ENCODE measurements around the gene RIPPLY3.

DNA sequence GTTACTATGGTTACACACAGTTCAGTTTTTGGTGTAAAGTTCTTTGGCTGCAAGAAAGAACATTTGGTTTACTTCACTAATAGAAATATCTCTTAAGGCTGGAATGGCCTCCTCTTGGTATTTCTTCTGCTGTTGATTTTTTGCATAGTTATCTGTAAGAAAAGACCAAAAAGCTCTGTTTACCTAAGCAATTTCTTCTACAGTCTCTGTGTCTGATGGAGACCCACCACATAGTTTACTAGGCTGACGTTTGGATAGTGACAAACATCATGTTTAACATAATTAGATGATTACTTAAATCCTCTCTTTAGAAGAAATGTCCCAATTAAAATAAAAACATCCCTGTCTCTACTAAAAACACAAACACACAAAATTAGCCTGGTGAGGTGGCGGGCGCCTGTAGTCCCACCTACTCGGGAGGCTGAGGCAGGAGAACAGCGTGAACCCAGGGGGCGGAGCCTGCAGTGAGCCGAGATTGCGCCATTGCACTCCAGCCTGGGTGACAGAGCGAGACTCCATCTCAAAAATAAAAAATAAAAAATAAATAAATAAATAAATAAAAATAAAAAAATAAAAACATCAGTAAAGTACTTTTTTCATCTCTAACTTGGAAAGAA lies 59.2 kb downstream of the RIPPLY3 start:
- TF ChIP-seq, protein P1, sequence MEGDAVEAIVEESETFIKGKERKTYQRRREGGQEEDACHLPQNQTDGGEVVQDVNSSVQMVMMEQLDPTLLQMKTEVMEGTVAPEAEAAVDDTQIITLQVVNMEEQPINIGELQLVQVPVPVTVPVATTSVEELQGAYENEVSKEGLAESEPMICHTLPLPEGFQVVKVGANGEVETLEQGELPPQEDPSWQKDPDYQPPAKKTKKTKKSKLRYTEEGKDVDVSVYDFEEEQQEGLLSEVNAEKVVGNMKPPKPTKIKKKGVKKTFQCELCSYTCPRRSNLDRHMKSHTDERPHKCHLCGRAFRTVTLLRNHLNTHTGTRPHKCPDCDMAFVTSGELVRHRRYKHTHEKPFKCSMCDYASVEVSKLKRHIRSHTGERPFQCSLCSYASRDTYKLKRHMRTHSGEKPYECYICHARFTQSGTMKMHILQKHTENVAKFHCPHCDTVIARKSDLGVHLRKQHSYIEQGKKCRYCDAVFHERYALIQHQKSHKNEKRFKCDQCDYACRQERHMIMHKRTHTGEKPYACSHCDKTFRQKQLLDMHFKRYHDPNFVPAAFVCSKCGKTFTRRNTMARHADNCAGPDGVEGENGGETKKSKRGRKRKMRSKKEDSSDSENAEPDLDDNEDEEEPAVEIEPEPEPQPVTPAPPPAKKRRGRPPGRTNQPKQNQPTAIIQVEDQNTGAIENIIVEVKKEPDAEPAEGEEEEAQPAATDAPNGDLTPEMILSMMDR (IDR thresholded peaks at IDR 0.05; ENCODE audit: low read depth, low read length) = no peak
- TF ChIP-seq, protein P2, sequence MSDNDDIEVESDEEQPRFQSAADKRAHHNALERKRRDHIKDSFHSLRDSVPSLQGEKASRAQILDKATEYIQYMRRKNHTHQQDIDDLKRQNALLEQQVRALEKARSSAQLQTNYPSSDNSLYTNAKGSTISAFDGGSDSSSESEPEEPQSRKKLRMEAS (IDR thresholded peaks at IDR 0.05; ENCODE audit: low read depth, low read length) = no peak
